ENCODE data around the gene ACTR5. TPM values are rescaled to one million over a fixed set of nuclear protein-coding genes. Genes with fewer than 3 reads are reported as not detected.

ACTR5 gene
- total and polyA plus RNA-seq, 2 of the 13 experiments (the other 11 are each of a cell fraction or from before 2014, with no cell fraction given) = 19.5 to 20.5 TPM

DNA sequence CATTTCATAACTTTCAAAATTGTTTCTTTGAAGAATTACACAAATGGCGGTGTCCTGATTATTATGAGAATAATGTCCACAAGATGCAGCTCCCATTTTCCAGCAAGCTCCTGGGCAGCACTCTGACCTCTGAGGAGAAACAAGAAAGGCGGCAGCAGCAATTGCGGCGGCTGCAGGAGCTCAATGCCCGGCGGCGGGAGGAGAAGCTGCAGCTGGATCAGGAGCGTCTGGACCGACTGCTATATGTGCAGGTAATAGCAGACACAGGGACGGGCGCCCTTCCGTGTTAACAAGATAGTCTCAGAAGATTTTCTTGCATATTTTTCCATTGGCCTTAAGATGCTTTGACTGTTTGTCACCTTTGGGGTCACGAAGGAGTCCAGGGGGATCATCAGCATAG lies 6.7 kb downstream of the ACTR5 start:
- POLR2A ChIA-PET = no interaction called here
- H3K9me3 ChIP-seq (ENCODE audit: low read length) = no peaks in the 10 kb centered on the region
- DNase-seq (ENCODE audit: low spot score) (no peak), FAIRE-seq (no peak), ATAC-seq (no peak)
- H3K4me1 ChIP-seq (ENCODE audit: insufficient read depth, low read length) = peaks cover 5% of the 10 kb centered on the region
- in situ Hi-C loops (cut with HindIII; ENCODE audit: extremely low pct_ligation_motif_present, low pct_unique_long_range_greater_than_20kb) = no loop called here
- H3K36me3 ChIP-seq (replicated peaks in 1 of 2; ENCODE audit: control insufficient read depth in 1 of 2, insufficient read depth in 2 of 2, low read length in 2 of 2) = peaks cover 44 to 71% of the 10 kb centered on the region in 2 experiments
- H3K4me2 ChIP-seq (ENCODE audit: low read depth, low read length) = no peak overlapping the region
- 0 out of 2 replicates have a peak, but pooled peaks cover 4% of the 10 kb centered on the region for H4K20me1 ChIP-seq (ENCODE audit: insufficient read depth, low read length)
- TF ChIP-seq ZNF292 (CRISPR knock-in tag; IDR thresholded peaks at IDR 0.05; ENCODE audit: borderline replicate concordance, low read depth) (no peak), REXO4 (CRISPR knock-in tag; IDR thresholded peaks at IDR 0.05; ENCODE audit: borderline replicate concordance) (no peak), ZBTB7A (CRISPR knock-in tag; IDR thresholded peaks at IDR 0.05) (no peak), HOXA3 (CRISPR knock-in tag; IDR thresholded peaks at IDR 0.05) (no peak), WIZ (CRISPR knock-in tag; IDR thresholded peaks at IDR 0.05) (no peak), ZNF382 (CRISPR knock-in tag; IDR thresholded peaks at IDR 0.05; ENCODE audit: borderline replicate concordance) (no peak), CBFB (CRISPR knock-in tag; IDR thresholded peaks at IDR 0.05) (no peak)
- H3K27ac ChIP-seq (ENCODE audit: extremely low read length, insufficient read depth, low read length) = no peak overlapping the region
- peaks cover 5% of the 10 kb centered on the region for H3K79me2 ChIP-seq (ENCODE audit: insufficient read depth, low read length)
- CTCF ChIA-PET (ENCODE audit: low intra/inter-chr PET ratio, low total read pairs) = no interaction called here
- no peak overlapping the region for H3K4me3 ChIP-seq (replicated peaks in 1 of 3; ENCODE audit: insufficient read depth in 1 of 3, low read depth in 2 of 3, low read length in 3 of 3)
- intact Hi-C loops (cut with micrococcal nuclease; ENCODE audit: unreplicated experiment) = no loop called here
- WGBS (ENCODE audit: low lambda C conversion rate) = 97% methylated on average over 13 of the region's 13 CpGs
- no peak overlapping the region for H3K9ac ChIP-seq (ENCODE audit: insufficient read depth, low read depth, low read length)
- H2AFZ ChIP-seq (ENCODE audit: low read length) = no peak overlapping the region
- no TSS peak for BruUV-seq (replicated peaks)
- no peaks in the 10 kb centered on the region for H3K27me3 ChIP-seq (ENCODE audit: control insufficient read depth in 1 of 2, insufficient read depth in 2 of 2, low read length in 2 of 2)

DNA sequence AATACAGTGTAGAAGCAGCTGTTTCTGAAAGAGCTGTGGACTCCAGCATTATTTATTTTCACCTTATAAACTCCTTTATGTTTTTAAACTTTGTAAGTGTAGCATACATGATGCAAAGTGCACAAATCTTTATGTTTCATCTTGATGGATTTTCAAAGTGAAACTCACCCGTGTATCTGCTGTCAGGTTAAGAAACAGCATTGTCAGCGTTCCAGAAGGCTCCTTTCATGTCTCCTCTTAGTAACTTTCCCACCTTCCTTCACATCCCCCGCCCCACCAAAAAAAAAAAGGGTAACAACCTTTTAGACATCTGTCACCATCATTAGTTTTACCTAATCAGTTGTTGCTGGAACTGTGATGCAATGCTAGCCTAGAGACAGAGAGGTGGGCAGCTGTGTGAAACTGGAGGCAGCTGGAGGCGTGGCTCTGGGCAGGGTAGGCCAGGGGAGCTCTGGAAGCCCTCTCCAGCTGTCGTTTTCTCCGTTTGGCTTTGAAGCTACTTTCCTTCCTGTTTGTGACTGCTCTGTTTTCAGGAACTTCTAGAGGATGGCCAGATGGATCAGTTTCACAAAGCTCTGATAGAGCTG lies 7.2 kb downstream of the ACTR5 start:
- no peak overlapping the region for H3K4me2 ChIP-seq (ENCODE audit: low read depth, low read length)
- in situ Hi-C loops (cut with HindIII; ENCODE audit: extremely low pct_ligation_motif_present, low pct_unique_long_range_greater_than_20kb) = no loop called here
- ChIA-PET POLR2A (no interaction called here), CTCF (ENCODE audit: low intra/inter-chr PET ratio, low total read pairs) (no interaction called here)
- no peak for DNase-seq (ENCODE audit: low spot score)
- H3K4me1 ChIP-seq (ENCODE audit: insufficient read depth, low read length) = no peaks in the 10 kb centered on the region
- no peak overlapping the region for H3K27ac ChIP-seq (ENCODE audit: extremely low read length, insufficient read depth, low read length)
- no peaks in the 10 kb centered on the region for H3K27me3 ChIP-seq (ENCODE audit: control insufficient read depth in 1 of 2, insufficient read depth in 2 of 2, low read length in 2 of 2)
- intact Hi-C loops (cut with micrococcal nuclease; ENCODE audit: unreplicated experiment) = no loop called here
- H4K20me1 ChIP-seq (ENCODE audit: insufficient read depth, low read length) = 0 out of 2 replicates have a peak, but pooled peaks cover 4% of the 10 kb centered on the region
- no peak overlapping the region for H3K4me3 ChIP-seq (replicated peaks in 1 of 3; ENCODE audit: insufficient read depth in 1 of 3, low read depth in 2 of 3, low read length in 3 of 3)
- H3K9ac ChIP-seq (ENCODE audit: insufficient read depth, low read depth, low read length) = no peak overlapping the region
- H3K36me3 ChIP-seq (replicated peaks in 1 of 2; ENCODE audit: control insufficient read depth in 1 of 2, insufficient read depth in 2 of 2, low read length in 2 of 2) = peaks cover 43 to 76% of the 10 kb centered on the region in 2 experiments
- WGBS (ENCODE audit: low lambda C conversion rate) = 91% methylated on average over 6 of the region's 6 CpGs
- H3K79me2 ChIP-seq (ENCODE audit: insufficient read depth, low read length) = no peaks in the 10 kb centered on the region
- no peak for FAIRE-seq
- H3K9me3 ChIP-seq (ENCODE audit: low read length) = no peaks in the 10 kb centered on the region
- no TSS peak for BruUV-seq (replicated peaks)
- no peak; the same call in 2 of the 3 replicates for ATAC-seq
- no peak overlapping the region for H2AFZ ChIP-seq (ENCODE audit: low read length)
- TF ChIP-seq FLYWCH1 (CRISPR knock-in tag; IDR thresholded peaks at IDR 0.05) (no peak), MAFK (conservative IDR thresholded peaks at IDR 0.05 in 1 of 2, IDR thresholded peaks at IDR 0.05 in 1 of 2; ENCODE audit: low read length in 2 of 2) (peak; percentile 49 to 83; a peak in 3 of 4 replicates), TMF1 (CRISPR knock-in tag; IDR thresholded peaks at IDR 0.05; ENCODE audit: low read depth) (no peak), FOXC1 (CRISPR knock-in tag; IDR thresholded peaks at IDR 0.05; ENCODE audit: borderline replicate concordance) (no peak), SALL2 (CRISPR knock-in tag; IDR thresholded peaks at IDR 0.05) (no peak), ZNF878 (CRISPR knock-in tag; IDR thresholded peaks at IDR 0.05) (no peak), CEBPB (IDR thresholded peaks at IDR 0.05; ENCODE audit: borderline replicate concordance, low read depth, low read length) (peak; percentile 57; the same call in 1 of the 2 replicates), BRCA1 (CRISPR knock-in tag; IDR thresholded peaks at IDR 0.05) (no peak), ZKSCAN8 (CRISPR knock-in tag; IDR thresholded peaks at IDR 0.05; ENCODE audit: borderline replicate concordance) (no peak), MAFF (IDR thresholded peaks at IDR 0.05; ENCODE audit: low read depth, low read length) (peak; percentile 68), AGO1 (IDR thresholded peaks at IDR 0.05; ENCODE audit: low read depth, low read length, poor library complexity, severe bottlenecking) (no peak), MAZ (IDR thresholded peaks at IDR 0.05; ENCODE audit: borderline replicate concordance, low read depth, low read length) (no peak), MAZ (CRISPR knock-in tag; IDR thresholded peaks at IDR 0.05; ENCODE audit: low read depth) (no peak), ZNF124 (CRISPR knock-in tag; IDR thresholded peaks at IDR 0.05) (no peak), ZNF746 (CRISPR knock-in tag; IDR thresholded peaks at IDR 0.05) (no peak)
